HG02798 (cell line): ENCODE data around the gene SH2D5.
"Not testable (repeated sequence)": the region's sequence is repeated elsewhere in the genome, so short reads cannot be mapped to it uniquely, and the experiment has no call there.

ENCODE experiments used
- ATAC-seq: cut with Tn5 transposase; IDR thresholded peaks from one replicate; pipeline ENCODE4 v1.9.1; 2021; ENCODE audit warnings: mild to moderate bottlenecking; ENCODE audit not compliant: unreplicated experiment, poor library complexity

The SH2D5 gene

DNA sequence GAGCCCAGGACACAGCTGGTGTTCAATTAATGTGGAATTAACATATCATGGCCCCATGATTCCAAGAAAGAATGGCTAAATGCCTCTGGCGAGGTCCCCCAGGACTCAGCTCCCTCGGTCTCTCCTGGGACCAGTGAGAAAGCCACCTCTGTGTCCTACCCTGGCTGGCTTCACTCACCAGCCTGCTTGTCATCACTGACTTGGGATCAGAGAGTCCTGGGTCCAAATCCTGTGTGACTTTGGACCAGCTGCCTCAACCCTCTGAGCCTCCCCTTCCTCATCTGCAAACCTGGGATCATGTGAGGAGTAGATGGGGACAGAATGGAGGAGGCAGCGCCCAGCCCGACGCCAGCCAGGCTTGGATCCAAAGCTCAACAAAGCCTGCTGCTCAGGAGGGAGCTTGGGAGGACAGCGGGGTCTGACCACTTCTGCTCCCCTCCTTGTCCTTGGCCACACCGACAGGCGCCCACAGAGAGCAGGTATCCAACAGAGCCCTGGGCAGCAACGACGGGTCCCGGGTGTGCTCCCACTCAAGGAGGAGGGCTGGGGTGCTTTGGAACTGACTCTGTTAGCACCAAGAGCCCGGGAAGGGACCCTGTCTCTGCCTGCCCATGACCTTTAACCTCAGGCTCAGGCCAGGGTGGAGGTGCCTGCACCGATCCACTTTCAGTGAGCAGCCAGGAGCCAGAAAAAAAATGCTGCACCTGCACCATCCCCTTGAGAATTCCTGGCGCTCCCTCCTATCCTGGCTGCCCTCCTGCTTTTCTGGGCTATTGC lies 3.2 kb downstream of the SH2D5 start:
- ATAC-seq = no peak

- ATAC-seq = no peak
Observed at GRCh38 chr1:20728371-20729154, 3.9 kb downstream of the SH2D5 start.

DNA sequence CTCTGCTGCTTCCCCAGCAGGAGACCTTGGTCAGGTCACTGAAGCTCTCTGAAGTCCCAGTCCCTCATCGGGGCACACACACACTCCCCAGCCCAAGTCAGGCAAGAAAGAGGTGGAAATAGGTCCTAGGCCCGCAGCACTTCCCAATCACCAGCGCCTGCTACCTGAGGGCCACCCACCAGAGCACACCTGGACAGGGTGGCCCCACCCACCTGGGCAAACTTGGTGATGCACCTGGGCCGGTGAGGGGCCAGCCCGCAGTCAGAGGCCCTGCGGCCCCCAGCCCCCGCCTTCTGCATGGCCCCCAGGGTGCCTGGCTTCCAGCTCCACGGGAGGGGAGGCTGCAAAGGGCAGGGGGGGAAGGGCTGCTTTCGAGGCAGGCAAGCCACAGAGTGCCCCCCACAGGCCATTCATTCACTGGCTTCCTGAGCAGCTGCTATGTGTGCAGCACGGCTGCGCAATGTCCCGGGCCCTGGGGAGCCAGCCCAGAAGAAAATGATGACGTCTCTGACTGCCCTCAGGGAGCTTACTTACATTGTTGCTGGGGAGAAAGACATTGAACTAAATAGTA lies 4.7 kb downstream of the SH2D5 start:
- no peak for ATAC-seq

DNA sequence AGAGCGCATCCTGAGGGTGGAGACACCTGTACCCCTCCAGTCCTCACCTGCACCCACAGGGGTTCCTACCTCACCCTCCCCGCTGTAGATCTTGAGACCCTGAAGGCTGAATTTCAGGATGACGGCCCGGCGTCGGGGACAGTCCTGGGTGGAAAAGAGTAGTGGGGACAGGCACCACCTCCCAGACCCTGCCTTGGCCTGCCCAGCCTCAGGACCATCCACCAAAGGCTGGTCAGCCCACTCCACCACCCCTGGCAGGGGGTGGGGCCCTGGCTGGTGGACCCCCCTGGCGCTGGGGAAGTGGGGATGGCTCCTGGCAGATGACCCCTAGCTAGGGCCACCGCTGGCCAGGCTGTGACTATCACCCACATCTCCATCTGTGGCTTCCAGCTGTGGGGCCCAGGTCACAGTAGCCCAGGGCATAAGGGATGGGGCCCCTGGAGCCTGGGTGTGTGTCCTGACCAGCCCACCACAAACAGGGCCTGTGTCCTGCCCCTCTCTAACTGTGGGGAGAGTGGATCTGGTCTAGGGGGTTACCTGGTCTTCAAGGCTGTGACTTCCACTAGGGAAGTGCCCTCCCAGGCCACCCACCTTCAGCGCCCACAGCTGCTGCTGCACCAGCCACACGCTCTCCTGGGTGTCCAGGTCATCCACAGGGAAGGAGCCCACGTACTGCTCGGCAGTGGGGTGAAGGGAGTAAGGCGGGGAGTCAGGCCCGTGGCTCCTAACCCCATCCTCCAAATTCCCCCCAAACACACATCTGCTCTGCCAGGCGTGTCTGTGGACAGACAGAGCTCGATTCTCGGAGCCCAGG lies 5.4 kb downstream of the SH2D5 start:
- no peak for ATAC-seq

GRCh38 chr1:20726118-20726911 lies 6.2 kb downstream of the SH2D5 start:
- ATAC-seq = no peak

- ATAC-seq = no peak
Observed at GRCh38 chr1:20725189-20726117, 7.0 kb downstream of the SH2D5 start.

- no peak for ATAC-seq
Observed at GRCh38 chr1:20724364-20725188, 7.9 kb downstream of the SH2D5 start.

DNA sequence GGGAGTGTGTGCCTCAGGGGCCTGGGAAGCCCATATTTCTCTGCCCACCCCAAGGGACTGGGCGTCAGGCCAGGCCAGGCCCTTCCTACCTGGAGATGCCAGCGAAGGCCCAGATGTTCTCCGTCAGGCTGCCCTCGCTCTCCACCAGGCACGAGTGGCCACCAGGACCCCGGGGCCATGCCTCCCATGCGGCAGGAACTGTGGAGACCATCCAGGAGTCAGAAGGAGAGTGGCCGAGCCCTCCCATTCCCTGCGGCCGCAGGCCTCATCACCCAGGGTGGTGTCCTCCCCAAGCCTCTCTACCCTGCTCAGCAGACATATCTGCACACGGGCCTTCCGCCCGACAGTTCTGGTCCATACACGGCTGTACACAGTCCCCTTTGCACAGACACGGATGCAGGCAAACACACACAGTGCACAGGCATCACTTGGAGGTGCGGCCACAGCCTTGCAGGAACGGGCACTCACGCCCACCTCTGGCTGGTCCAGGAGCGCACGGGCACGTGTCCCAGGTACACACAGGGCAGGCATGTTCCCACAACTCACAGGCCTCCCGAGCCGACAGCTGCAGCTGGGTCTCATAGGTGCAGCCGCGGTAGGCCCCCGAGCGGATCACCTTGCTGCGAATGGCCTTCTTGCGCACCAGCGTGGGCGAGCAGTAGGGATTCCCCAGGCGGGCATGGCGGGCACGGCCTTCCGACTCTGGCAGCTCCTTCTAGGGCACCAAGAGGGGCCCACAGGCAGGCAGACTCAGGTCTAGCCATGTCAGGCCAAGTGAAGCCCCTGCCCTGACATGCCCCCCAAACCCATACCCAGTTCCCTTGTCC lies 8.8 kb downstream of the SH2D5 start:
- ATAC-seq = no peak

GRCh38 chr1:20723159-20723536 lies 9.4 kb downstream of the SH2D5 start:
- no peak for ATAC-seq

DNA sequence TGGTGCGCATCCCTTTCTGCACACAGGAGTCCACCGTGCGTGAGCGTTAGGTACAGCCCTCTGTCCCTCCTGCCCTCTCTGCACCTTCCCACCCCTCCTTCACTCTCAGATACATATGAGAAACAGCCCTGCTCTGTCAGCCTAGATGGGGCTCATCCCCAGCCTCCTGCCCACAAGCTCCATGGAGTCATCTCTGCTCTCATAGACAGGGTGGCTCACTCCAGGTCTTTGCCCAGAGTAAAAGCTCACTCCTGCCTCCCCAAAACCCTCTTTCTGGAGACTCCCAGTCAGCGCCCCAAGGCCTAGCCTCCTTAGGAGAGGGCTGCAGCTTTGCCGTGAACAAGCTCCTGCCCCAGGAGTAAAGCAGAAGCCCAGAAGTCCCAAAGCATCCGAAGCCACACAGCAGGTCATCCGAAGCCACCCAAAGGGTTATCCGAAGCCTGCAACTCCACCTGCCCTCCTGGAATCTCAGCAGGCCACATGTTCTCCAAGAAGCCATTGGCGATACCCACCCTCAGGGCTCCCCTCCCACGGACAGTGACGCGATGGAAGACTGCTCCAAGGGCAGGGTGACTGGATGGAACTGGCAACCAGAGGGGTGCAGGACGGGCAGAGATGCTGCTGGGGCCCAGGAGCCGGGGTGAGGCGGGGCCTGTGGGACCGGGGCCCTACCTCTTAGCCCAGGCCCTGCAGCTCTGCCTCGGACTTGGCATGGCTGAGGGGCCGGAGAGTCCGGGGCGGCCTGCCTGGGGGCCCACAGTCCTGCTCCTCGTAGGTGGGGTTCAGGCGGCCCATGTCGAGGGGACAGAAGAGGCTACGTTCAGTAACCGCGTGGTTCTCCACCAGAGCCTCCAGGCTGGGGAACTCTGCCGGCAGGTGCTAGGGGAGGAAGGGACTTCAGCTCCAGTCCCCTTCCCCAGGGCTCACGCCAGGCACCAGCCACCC lies 11.1 kb downstream of the SH2D5 start:
- no peak for ATAC-seq

DNA sequence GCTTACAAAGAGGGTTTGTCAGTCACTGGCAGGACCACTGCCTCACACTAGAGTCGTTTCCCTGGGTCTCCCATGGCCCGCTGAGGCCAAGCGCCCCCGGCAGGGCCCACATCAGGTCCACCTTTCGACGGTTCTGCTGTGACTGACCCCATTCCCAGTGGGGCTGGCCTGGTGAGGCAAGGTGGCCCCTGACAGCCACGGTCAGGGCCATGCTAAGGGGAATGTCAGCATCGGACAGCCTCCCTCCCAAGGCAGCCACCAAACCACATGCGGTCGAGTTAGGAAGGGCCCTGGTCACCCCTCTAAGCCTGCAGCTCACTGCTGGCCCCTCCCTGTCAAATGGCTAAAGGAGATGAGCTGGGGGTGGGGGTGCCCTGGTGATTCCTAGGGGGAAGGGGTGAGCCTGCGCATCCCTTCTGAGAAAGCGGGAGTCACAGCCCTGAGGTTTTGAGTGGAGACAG lies 11.8 kb downstream of the SH2D5 start:
- no peak for ATAC-seq

- no peak for ATAC-seq
Observed at GRCh38 chr1:20719871-20720620, 12.5 kb downstream of the SH2D5 start.

- no peak for ATAC-seq
Observed at GRCh38 chr1:20719261-20719660, 13.2 kb downstream of the SH2D5 start.

GRCh38 chr1:20718343-20718882 lies 14.1 kb downstream of the SH2D5 start:
- ATAC-seq = not testable (repeated sequence)
